Thymus (tissue), 11 donors: ENCODE data around the gene ST6GALNAC4. TPM values are rescaled to one million over a fixed set of nuclear protein-coding genes. Genes with fewer than 3 reads are reported as not detected.
A peak's percentile ranks its signal among the peaks of the same experiment; 100 is the strongest.

ENCODE experiments used
- DNase-seq, 9 donors: peaks; one replicate each; pipeline ENCODE4 v3.0.0-alpha.2; 2013; ENCODE audit warnings: low spot score in 9 of 9, low read depth in 6 of 9, missing footprints in 1 of 9
- H3K27ac ChIP-seq, 2 donors: one replicate each; pipeline ENCODE4 v1.5.1; 2013; ENCODE audit warnings: control low read depth in 1 of 2, low read depth in 1 of 2, low read length in 1 of 2, mild to moderate bottlenecking in 1 of 2, moderate library complexity in 1 of 2
- H3K27me3 ChIP-seq, 2 donors: one replicate each; pipeline ENCODE4 v1.5.1; 2013; ENCODE audit warnings: low read length in 1 of 2; ENCODE audit not compliant: control insufficient read depth in 2 of 2, insufficient read depth in 1 of 2
- H3K36me3 ChIP-seq, 2 donors: one replicate each; pipeline ENCODE4 v1.5.1; 2013; ENCODE audit warnings: low read length in 1 of 2, mild to moderate bottlenecking in 1 of 2, moderate library complexity in 1 of 2; ENCODE audit not compliant: control insufficient read depth in 2 of 2, insufficient read depth in 2 of 2
- H3K4me1 ChIP-seq, 2 donors: one replicate each; pipeline ENCODE4 v1.5.1; 2013; ENCODE audit warnings: low read length in 2 of 2; ENCODE audit not compliant: control insufficient read depth in 2 of 2, insufficient read depth in 2 of 2
- H3K4me3 ChIP-seq, 2 donors: one replicate each; pipeline ENCODE4 v1.5.1; 2013; ENCODE audit warnings: low read length in 2 of 2, control low read depth in 1 of 2, mild to moderate bottlenecking in 1 of 2
- H3K9me3 ChIP-seq, 2 donors: one replicate each; pipeline ENCODE4 v1.5.1; 2013; ENCODE audit warnings: low read length in 1 of 2, mild to moderate bottlenecking in 1 of 2; ENCODE audit not compliant: control insufficient read depth in 2 of 2, insufficient read depth in 1 of 2
- WGBS: extraction: QIAGEN DNeasy Blood & Tissue Kit; methylation state at CpG from one replicate; pipeline ENCODE4 v1.1.7; 2013; 5-methylcytosine and 5-hydroxymethylcytosine counted together
- polyA plus RNA-seq: library from polyadenylated mRNA; stranded (reverse); fragments of 200-250 nt; gene quantifications from one replicate; pipeline ENCODE4 v1.2.3, GENCODE V29; 2013
- total RNA-seq: library from RNA; stranded (reverse); fragments of 120-200 nt; gene quantifications from one replicate; pipeline ENCODE4 v1.2.4, GENCODE V29; 2013
- donor health status: healthy.

The ST6GALNAC4 gene
- total and polyA plus RNA-seq, 2 donors: 8.5 to 12.8 TPM

GRCh38 chr9:127927201-127927987, 10.6 kb upstream of the ST6GALNAC4 start:
- peak overlapping the region in 1 of 2 donors; percentile 35 for H3K4me3 ChIP-seq
- H3K4me1 ChIP-seq: peaks cover 16 to 38% of the 10 kb centered on the region in 2 donors
- no peak for DNase-seq
- no peak overlapping the region for H3K27ac ChIP-seq
- H3K27me3 ChIP-seq: peaks cover 40 to 92% of the 10 kb centered on the region in 2 donors
- WGBS: 4% methylated on average over 56 of the region's 56 CpGs
- H3K9me3 ChIP-seq: peaks cover 0 to 30% of the 10 kb centered on the region in 2 donors
- no peaks in the 10 kb centered on the region for H3K36me3 ChIP-seq

- Histone ChIP-seq H3K9me3 (peaks cover 0 to 30% of the 10 kb centered on the region in 2 donors), H3K4me1 (peaks cover 17 to 40% of the 10 kb centered on the region in 2 donors), H3K27ac (no peak overlapping the region), H3K27me3 (peaks cover 44 to 98% of the 10 kb centered on the region in 2 donors), H3K36me3 (no peaks in the 10 kb centered on the region), H3K4me3 (peak overlapping the region in 1 of 2 donors; percentile 35)
- 13% methylated on average over 19 of the region's 19 CpGs for WGBS
- DNase-seq: no peak
These were observed 10.0 kb upstream of the ST6GALNAC4 start for GRCh38 chr9:127926906-127927200.

GRCh38 chr9:127925959-127926905, 9.4 kb upstream of the ST6GALNAC4 start:
- 80% methylated on average over 14 of the region's 14 CpGs for WGBS
- Histone ChIP-seq H3K4me3 (no peak overlapping the region), H3K27me3 (peaks cover 46 to 94% of the 10 kb centered on the region in 2 donors), H3K9me3 (peaks cover 0 to 30% of the 10 kb centered on the region in 2 donors), H3K4me1 (peaks cover 21 to 41% of the 10 kb centered on the region in 2 donors), H3K36me3 (no peaks in the 10 kb centered on the region), H3K27ac (no peak overlapping the region)
- DNase-seq: no peak

GRCh38 chr9:127924736-127925444, 8.0 kb upstream of the ST6GALNAC4 start:
- Histone ChIP-seq H3K9me3 (peaks cover 0 to 30% of the 10 kb centered on the region in 2 donors), H3K27ac (no peak overlapping the region), H3K4me1 (peaks cover 10 to 30% of the 10 kb centered on the region in 2 donors), H3K27me3 (peaks cover 38 to 81% of the 10 kb centered on the region in 2 donors), H3K4me3 (no peak overlapping the region), H3K36me3 (no peaks in the 10 kb centered on the region)
- no peak for DNase-seq
- 94% methylated on average over 22 of the region's 22 CpGs for WGBS

GRCh38 chr9:127923771-127924170, 6.9 kb upstream of the ST6GALNAC4 start:
- no peak overlapping the region for H3K27ac ChIP-seq
- H3K27me3 ChIP-seq: peaks cover 37 to 70% of the 10 kb centered on the region in 2 donors
- DNase-seq: no peak
- peaks cover 10 to 32% of the 10 kb centered on the region in 2 donors for H3K4me1 ChIP-seq
- H3K9me3 ChIP-seq: peaks cover 0 to 24% of the 10 kb centered on the region in 2 donors
- 92% methylated on average over 8 of the region's 8 CpGs for WGBS
- H3K4me3 ChIP-seq: no peak overlapping the region
- no peaks in the 10 kb centered on the region for H3K36me3 ChIP-seq

GRCh38 chr9:127923046-127923445, 6.2 kb upstream of the ST6GALNAC4 start:
- Histone ChIP-seq H3K36me3 (no peaks in the 10 kb centered on the region), H3K4me1 (peaks cover 11 to 35% of the 10 kb centered on the region in 2 donors), H3K27ac (no peak overlapping the region), H3K27me3 (peaks cover 30 to 62% of the 10 kb centered on the region in 2 donors), H3K9me3 (peaks cover 0 to 20% of the 10 kb centered on the region in 2 donors), H3K4me3 (no peak overlapping the region)
- 80% methylated on average over 6 of the region's 6 CpGs for WGBS
- no peak for DNase-seq

GRCh38 chr9:127921557-127922120, 4.8 kb upstream of the ST6GALNAC4 start:
- peaks cover 17 to 34% of the 10 kb centered on the region in 2 donors for H3K4me1 ChIP-seq
- H3K27ac ChIP-seq: no peak overlapping the region
- H3K9me3 ChIP-seq: peaks cover 0 to 8% of the 10 kb centered on the region in 2 donors
- peak overlapping the region in 1 of 2 donors; percentile 22 for H3K4me3 ChIP-seq
- peaks cover 16 to 48% of the 10 kb centered on the region in 2 donors for H3K27me3 ChIP-seq
- WGBS: 12% methylated on average over 45 of the region's 45 CpGs
- no peaks in the 10 kb centered on the region for H3K36me3 ChIP-seq
- DNase-seq: peak in 2 of 9 donors; percentile 72 to 81

GRCh38 chr9:127920794-127921193, 4.0 kb upstream of the ST6GALNAC4 start:
- 96% methylated on average over 7 of the region's 7 CpGs for WGBS
- Histone ChIP-seq H3K4me3 (no peak overlapping the region), H3K4me1 (peaks cover 21 to 39% of the 10 kb centered on the region in 2 donors), H3K36me3 (no peaks in the 10 kb centered on the region), H3K27ac (no peak overlapping the region), H3K9me3 (peaks cover 0 to 4% of the 10 kb centered on the region in 2 donors), H3K27me3 (peaks cover 9 to 40% of the 10 kb centered on the region in 2 donors)
- DNase-seq: no peak
